Raji (cell line): ENCODE measurements around the gene FKBP15.

Experiments used
- POLR2A ChIP-seq: IDR thresholded peaks from 2 replicates; pipeline ENCODE4 v1.6.1; 2011; ENCODE audit warnings: low read depth, low read length, control low read depth; ENCODE audit not compliant: insufficient read depth

FKBP15 gene

DNA sequence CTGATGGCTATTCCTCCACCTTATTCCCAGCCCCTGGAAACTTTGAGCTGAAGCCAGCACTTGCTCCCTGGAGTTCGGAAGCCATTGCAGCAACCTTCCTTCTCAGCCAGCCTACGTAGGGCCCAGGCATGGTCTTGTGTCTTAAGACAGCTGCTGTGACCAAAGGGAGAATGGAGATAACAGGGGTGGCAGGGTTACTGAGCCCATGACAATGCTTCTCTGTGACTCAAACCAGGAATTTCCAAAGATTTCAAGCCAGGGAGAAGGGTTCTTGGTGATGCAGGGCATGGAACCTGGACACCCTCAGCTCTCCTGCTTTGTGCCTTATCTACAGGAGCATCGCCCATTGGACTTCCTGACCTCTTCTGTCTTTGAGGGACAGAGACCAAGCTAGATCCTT, 58.1 kb downstream of the FKBP15 start:
- TF ChIP-seq POLR2A = no peak

DNA sequence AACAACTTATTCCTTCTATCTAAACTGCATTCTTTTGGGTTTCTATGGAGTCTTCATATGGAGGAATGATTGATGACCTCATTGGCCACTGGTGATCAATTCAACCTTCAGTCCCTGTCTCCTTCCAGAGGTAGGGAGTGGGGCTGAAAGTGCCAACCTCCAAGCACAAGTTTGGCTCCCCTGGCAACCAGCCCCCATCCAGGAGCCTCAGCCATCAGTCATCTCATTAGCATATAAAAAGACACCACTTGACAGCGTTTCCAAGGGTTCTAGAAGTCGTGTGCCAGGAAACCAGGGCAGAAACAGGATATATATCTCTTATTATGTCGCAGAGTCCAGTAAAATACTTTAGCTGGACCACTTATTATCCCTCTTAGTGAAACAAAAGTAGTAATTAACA, 60.5 kb downstream of the FKBP15 start:
- no peak for TF ChIP-seq POLR2A

DNA sequence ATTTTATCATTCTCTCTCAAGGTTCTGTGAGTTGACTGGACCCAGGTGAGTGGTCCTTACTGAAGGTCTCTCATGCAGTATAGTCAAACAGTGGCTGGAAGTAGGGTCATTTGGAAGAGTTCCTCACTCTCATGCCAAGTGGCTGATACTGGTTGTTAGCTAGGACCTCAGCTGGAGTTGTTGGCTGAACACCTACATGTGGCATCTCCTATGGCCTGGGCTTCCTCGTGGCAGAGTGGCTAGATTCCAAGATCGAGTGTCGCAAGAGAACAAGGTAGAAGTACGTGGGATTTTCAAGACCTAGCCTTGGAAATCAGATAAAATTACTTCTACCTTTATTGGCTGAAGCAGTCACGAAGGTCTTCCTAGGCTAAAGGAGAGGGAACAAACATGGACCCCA, 62.6 kb downstream of the FKBP15 start:
- no peak for TF ChIP-seq POLR2A

DNA sequence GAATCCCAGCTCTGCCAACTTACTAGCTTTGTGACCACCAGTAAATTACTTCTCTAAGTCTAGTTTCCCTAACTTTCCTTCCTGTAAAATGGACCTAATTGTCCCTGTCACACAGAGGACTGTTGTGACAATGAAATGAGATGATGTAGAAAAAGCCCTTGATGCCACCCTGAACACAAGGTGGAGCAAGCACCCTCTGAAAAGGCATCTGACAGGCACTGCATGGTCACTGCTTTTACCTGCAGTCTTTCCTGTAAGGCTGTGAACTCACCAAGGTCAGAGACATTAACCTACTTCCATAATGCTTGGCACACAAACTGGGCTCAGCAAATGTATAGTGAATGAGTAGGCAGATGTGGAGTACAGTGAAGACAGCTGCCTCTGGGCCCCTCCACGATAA, 64.2 kb downstream of the FKBP15 start:
- TF ChIP-seq POLR2A = no peak

DNA sequence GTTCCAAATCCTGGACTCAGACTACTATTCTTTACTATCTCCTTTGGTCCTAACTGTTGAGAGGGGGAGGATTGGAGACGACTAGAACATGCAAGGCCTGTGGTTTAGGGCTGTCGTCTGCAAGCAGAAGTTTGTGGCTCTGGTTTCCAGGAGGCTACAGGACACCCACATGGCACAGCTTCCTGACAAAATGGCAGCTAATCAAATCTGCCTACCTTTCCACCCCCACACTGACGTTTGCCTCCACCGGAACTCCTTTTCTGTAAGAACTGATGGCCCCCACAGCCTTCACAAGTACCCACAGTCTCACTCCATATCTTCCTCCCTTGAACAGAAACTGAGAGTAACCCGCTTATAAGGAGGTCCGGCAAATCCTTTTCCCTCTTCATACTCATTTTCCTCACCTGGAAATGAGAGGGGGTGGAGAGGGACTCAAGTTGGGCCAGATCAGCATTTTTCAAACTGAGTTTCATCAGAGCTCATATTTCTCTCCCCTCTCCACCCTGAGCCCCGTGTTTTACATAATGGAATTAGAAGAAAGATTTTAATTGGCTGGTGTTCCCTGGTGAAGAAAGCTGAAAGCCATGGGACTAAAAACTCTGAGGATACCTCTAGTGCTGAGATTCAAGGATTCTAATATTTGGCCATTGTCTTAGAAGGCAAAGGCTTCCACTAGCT, 65.0 kb downstream of the FKBP15 start:
- TF ChIP-seq POLR2A = no peak

DNA sequence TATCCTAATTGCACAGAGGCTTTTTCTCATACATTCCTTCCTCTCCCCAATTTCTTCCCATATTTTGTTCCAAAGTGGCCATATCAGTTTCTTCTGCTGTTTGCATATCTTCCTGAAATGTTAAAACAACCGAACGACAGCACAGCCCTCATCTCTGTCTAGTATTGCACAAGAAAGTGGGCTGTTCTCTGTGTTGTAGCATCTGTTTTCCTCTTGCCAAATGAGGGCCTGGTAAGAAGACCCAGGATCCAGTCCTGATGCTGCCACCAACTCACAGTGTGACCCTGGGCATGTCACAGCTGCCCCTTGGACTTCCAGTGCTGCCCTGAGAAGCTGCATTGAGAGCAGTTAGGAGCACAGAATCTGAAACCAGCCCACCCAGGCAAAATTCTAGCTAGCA, 66.1 kb downstream of the FKBP15 start:
- no peak for TF ChIP-seq POLR2A

DNA sequence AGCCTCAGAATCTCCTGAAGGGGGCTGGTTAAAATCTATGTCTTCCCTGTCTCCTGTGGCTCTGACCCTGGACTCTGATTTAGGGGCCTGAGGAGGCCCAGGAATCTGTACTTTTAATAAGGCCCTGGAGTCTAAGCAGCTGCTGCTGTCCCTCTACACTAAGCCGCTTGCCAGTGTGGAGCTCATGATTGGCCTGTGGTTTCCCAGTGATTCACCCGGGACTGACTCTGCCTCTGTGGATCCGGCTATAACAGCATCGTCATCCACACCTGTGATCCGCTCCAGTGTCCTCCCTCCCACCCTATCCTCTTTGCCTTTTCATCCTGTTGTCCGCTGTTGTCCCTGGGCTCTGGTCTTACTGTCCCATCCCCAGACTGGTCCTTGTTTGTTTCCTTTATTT, 66.6 kb downstream of the FKBP15 start:
- no peak for TF ChIP-seq POLR2A

DNA sequence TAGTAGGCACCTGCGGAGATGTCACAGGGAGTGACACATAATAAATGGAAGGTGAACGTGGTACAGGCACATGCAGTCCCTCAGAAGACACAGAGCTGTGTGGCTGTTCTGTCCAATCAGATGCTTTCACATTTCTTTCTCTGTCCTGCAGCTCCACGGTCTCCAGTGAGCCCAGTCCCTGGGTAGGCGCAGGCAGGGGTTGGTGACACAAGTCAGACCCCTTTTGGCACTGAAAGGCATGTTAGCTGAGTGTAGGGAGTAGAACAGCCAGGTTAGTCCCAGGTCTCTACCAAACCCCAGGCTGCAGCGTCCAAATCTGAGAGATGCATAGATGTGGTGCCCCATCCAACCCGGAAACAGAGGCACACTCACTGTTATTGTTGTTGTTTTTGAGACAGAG, 67.5 kb downstream of the FKBP15 start:
- TF ChIP-seq POLR2A = no peak

DNA sequence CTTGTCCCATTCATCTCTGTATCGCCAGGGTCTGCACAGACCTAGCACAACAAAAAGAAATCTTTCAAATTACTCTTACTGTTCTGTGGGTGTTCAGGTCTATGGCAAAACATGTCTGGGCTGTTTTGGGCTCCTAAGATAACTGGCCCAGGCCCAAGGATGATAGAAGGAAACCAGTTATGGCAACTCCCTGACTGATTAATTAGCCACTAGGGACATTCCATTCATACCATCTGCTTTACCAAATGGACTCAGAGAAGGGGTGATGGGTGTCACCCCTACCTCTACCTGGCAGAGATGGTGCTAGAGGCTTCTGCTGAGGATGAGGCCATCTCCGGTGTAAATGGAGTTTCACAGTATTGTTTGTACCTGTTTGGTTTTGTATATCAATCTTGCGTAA, 68.4 kb downstream of the FKBP15 start:
- TF ChIP-seq POLR2A = no peak

DNA sequence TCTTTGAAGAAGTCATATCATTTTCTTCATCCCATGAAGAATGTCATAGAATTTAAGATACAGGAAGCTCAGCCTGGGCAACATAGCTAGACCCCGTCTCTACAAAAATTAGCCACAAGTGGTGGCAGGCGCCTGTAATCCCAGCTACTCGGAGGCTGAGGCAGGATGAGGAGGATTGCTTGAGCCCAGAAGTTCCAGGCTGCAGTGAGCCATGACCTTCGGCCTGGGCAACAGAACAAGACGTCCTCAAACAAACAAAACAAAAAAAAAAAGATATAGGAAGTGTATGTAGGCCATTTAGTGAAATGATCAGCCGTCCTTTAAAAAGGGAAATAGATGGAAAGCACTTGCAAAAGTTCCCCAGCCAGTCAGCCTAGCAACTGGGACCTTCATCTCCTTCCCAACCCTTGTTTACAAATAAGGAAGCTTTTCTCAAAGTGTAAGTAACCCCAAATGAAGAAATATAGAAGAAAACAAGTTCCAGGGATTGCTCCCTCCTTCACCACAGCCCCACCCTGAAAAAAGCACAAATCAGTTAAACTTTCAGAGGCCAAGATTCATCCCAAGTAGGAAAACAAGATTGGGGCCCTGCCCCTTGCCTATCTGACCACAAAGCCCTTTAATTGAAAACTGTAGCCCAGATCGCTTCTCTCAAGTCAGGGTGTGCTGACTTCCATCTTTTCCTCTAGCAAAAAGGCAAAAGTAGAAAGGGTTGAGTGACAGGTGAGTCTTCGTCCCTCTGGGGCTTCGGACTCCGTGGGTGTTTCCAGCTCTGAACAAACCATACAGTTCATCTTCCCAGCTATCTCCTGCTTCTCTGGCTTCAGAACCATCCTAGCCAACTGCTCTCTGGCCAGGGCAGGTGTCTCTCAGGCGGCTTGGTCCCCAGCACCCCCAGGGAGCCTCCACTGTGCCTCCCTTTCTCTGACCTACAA, 69.1 kb downstream of the FKBP15 start:
- no peak for TF ChIP-seq POLR2A

DNA sequence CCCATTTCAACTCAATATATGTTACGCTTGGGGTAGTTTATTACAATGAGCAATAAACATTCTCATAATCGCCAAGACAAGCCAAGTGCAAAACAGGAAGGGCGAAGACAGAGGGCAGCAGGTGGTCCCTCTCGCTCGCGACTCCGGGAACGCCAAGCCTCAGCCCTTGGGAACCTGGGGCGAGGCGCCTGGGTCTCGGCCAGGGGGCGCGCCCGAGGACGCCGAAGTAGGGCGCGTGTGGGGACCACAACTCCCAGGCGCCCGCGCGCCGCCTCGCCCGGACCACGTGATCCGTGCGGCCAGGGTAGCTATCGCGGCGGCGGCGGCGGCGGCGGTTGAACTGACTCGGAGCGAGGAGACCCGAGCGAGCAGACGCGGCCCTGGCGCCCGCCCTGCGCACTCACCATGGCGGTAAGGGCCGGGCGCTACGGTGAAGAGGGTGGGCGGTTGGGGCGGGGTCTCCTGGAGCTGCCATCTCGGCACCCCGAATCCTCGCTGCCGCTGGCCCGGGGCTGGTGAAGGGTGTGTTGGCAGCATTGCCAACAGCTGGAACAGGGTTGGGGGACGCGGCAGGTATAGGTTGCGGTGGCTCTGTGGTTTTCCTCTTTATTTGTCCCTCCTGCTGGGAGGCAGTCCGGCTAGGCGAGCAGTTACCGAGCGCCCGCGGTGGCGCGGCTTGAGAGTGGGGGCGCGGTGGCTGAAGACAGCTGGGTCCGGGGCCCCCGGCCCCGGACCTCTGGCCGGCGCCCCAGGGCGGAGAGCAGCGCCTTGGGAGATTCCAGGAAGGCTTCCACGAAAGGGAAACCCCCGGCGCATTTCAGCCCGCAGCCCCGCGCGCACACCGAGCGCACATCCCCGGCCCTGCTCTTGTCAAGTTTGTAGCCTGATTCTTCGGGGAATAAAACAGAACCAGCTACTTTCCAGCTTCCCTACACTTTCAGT, 70.1 kb downstream of the FKBP15 start, which contains the start of gene SLC31A2:
Gene SLC31A2, plus strand, starts transcription at position 338 of the 942 bp plus-strand sequence. Its CDS starts 68 bp downstream, at position 406.
- no peak for TF ChIP-seq POLR2A

DNA sequence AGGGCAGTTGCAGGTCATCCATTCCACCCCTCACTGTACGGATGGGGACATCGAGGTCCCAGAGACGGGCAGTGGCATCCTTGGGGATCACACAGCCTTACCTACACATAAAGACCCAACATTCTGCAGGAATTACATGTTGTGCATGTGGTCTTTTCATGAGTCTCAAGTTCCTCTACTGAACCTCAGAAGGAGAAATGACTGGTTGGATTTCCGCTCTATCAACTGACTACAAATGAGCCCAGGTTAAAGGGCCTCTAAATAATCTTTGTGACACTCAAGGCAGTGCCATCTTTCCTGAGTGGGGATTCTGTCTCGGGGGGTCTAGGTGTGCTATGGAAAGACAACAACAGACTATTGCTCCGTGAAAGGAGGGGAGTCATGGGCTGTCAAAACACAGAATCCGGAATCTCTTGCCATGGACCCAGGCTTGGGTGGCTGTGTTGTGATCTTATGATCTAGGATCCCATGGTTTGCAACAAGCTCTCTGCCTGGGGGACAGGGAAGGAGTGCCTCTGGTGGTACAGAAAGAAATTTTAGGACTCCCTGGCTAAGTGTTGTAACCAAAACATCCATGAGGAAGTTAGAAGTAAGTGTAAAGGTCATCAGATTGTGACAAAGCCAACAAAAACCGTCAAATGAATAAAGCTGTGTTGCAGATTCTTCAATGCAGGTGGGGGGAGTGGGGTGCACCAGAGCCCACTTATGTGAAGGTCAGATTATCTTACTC, 72.1 kb downstream of the FKBP15 start:
- no peak for TF ChIP-seq POLR2A

DNA sequence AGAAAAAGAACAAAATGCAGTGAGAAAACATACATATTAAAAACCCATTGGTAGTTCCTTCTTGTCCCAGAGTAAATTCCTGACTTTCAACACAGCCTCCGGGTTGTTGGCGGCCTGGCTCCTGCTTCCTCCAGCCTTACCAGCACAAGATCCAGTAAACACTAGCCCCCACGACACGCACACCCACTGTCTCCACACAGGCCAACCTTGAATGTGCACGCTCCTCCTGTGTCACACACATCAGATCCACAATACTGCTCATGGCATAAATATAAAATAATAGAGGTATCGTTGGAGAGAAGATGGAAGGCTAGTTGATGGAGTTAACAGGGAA, 72.7 kb downstream of the FKBP15 start:
- TF ChIP-seq POLR2A = no peak

DNA sequence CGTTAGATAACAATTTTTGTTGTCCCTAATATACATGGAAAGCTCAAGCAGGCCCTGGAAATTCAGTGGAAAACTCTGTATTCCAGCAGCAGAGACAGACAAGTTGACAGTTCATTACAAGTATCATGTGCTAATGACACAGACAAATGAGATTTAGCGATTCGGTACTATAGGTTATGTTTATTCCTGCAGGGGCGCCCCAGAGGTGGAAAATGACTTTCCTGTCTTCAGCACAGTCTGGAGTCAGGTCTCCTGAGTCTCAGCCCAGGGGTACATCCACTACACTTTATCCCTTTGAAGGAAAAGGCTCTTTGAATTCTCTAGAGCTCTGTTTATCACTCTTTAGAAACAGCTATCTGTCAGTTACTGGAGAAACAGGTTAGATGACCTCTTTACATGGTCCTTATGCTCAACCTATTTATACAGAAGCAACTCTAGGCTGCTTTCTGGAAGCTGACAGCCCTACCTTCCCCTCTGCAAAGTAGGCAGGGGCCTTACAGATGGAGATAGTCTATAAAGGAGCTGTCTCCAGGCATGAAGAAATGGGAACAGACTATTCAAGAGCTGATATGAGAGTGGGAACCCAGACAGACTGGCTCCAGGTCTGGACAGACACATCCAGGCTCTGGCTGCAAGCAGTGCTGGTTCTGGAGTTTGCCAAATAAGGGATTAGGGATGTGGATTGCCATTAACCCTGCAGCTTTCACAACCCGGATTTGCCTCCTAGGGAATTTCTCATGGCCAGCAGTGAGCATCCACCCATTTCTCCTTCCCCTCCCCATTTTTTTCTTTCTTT, 77.4 kb downstream of the FKBP15 start:
- no peak for TF ChIP-seq POLR2A
